Caco-2 (cell line): ENCODE results near the gene WNT2B. TPM values are rescaled to one million over a fixed set of nuclear protein-coding genes. Genes with fewer than 3 reads are reported as not detected.

ENCODE experiments used
- BruUV-seq: library from RNA; stranded (reverse); fragments of 400-500 nt; replicated peaks from 2 replicates; lab custom pipeline; 2021; lab: Mats Ljungman, UMichigan
- CTCF ChIA-PET: fragments of 300-600 bp; sonication (Branson Sonifier 250); formaldehyde crosslinking; loops from one replicate; lab custom pipeline; 2022; ENCODE audit warnings: antibody characterized with exemption; lab: Charles Lee
- POLR2A ChIA-PET: fragments of 300-600 bp; sonication (Branson Sonifier 250); formaldehyde crosslinking; loops from one replicate; lab custom pipeline; 2022; ENCODE audit warnings: antibody characterized with exemption; lab: Charles Lee
- DNase-seq, 2 experiments: peaks; one replicate each; pipeline versions ENCODE4 v3.0.0 to v3.0.0-alpha.2; 2020 to 2022
- H3K27me3 ChIP-seq: replicated peaks from 2 replicates; pipeline ENCODE4 v1.6.0; 2011; ENCODE audit warnings: low read length; ENCODE audit not compliant: control insufficient read depth, insufficient read depth
- H3K36me3 ChIP-seq: 2 replicates; pipeline ENCODE4 v1.5.1; 2011; ENCODE audit warnings: low read length; ENCODE audit not compliant: control insufficient read depth, insufficient read depth
- H3K4me1 ChIP-seq: fragments of 250-450 bp; sonication (Bioruptor Pico); 2 replicates; pipeline ENCODE4 v1.5.1; 2020; ENCODE audit warnings: mild to moderate bottlenecking
- H3K4me3 ChIP-seq: 2 replicates; pipeline ENCODE4 v1.5.1; 2011; ENCODE audit warnings: low read depth, mild to moderate bottlenecking, control low read depth, low read length
- H3K9me3 ChIP-seq: fragments of 250-450 bp; sonication (Bioruptor Pico); 2 replicates; pipeline ENCODE4 v1.5.1; 2020; ENCODE audit warnings: mild to moderate bottlenecking, moderate library complexity
- H3K27ac Mint-ChIP-seq: one replicate; pipeline ENCODE4 v1.8.0; 2022; ENCODE audit warnings: mixed read lengths; ENCODE audit not compliant: unreplicated experiment
- H3K27me3 Mint-ChIP-seq: one replicate; pipeline ENCODE4 v1.8.0; 2022; ENCODE audit warnings: mixed read lengths; ENCODE audit not compliant: insufficient read depth, unreplicated experiment
- H3K36me3 Mint-ChIP-seq: one replicate; pipeline ENCODE4 v1.8.0; 2022; ENCODE audit warnings: mild to moderate bottlenecking, mixed read lengths; ENCODE audit not compliant: insufficient read depth, unreplicated experiment
- H3K4me1 Mint-ChIP-seq: one replicate; pipeline ENCODE4 v1.8.0; 2022; ENCODE audit warnings: low read depth, mixed read lengths; ENCODE audit not compliant: unreplicated experiment
- H3K4me3 Mint-ChIP-seq: one replicate; pipeline ENCODE4 v1.8.0; 2022; ENCODE audit warnings: mild to moderate bottlenecking, moderate library complexity, mixed read lengths; ENCODE audit not compliant: unreplicated experiment
- H3K9me3 Mint-ChIP-seq: one replicate; pipeline ENCODE4 v1.8.0; 2022; ENCODE audit warnings: mixed read lengths; ENCODE audit not compliant: unreplicated experiment
- CTCF ChIP-seq, 2 experiments: fragments of 200-600 bp in 1 of 2; IDR thresholded peaks; 1 replicate in 1 of 2; 2 replicates in 1 of 2; pipeline versions ENCODE4 v1.5.1 to v1.8.0; 2011 to 2022; ENCODE audit warnings: antibody characterized with exemption in 1 of 2, control low read depth in 1 of 2, inconsistent platforms in 1 of 2, low read depth in 1 of 2, low read length in 1 of 2, mild to moderate bottlenecking in 1 of 2, moderate library complexity in 1 of 2; ENCODE audit not compliant: insufficient read depth in 1 of 2, severe bottlenecking in 1 of 2, unreplicated experiment in 1 of 2
- intact Hi-C: fragments of 100-400 bp; cut with micrococcal nuclease; formaldehyde crosslinking; loops from one replicate; pipeline ENCODE4 v1.10.0; 2022; ENCODE audit not compliant: unreplicated experiment
- total RNA-seq: library from RNA; stranded (reverse); gene quantifications from 2 replicates; pipeline ENCODE4 v1.2.3, GENCODE V29; 2022

WNT2B gene
- total RNA-seq, 1 experiment from 2014 or later = 0.70 TPM

- DNase-seq = no peak
- no peaks in the 10 kb centered on the region for H3K9me3 ChIP-seq
- H3K4me3 ChIP-seq = no peak overlapping the region
- Mint-ChIP-seq H3K9me3 (no peaks in the 10 kb centered on the region), H3K36me3 (no peaks in the 10 kb centered on the region), H3K4me3 (no peak overlapping the region), H3K27me3 (no peaks in the 10 kb centered on the region), H3K4me1 (no peaks in the 10 kb centered on the region), H3K27ac (no peak overlapping the region)
- ChIA-PET POLR2A (no interaction called here), CTCF (no interaction called here)
- H3K4me1 ChIP-seq = peaks cover 4% of the 10 kb centered on the region; the same call in 1 of the 2 replicates
- no peak for TF ChIP-seq CTCF (IDR thresholded peaks at IDR 0.05; ENCODE audit: insufficient read depth in 1 of 2, low read depth in 1 of 2, low read length in 1 of 2, severe bottlenecking in 1 of 2, unreplicated experiment in 1 of 2)
- no peaks in the 10 kb centered on the region for H3K27me3 ChIP-seq
- H3K36me3 ChIP-seq = no peaks in the 10 kb centered on the region
- BruUV-seq = no TSS peak
- intact Hi-C loops = no loop called here
These were observed 36.0 kb downstream of the WNT2B start for GRCh38 chr1:112544751-112545150.

- intact Hi-C loops = no loop called here
- BruUV-seq = no TSS peak
- no peak overlapping the region for H3K4me3 ChIP-seq
- Mint-ChIP-seq H3K9me3 (no peaks in the 10 kb centered on the region), H3K36me3 (no peaks in the 10 kb centered on the region), H3K4me3 (no peak overlapping the region), H3K27me3 (no peaks in the 10 kb centered on the region), H3K4me1 (no peaks in the 10 kb centered on the region), H3K27ac (no peak overlapping the region)
- CTCF ChIA-PET = no interaction called here
- POLR2A ChIA-PET = no interaction called here
- no peak for DNase-seq
- no peaks in the 10 kb centered on the region for H3K27me3 ChIP-seq
- no peak for TF ChIP-seq CTCF (IDR thresholded peaks at IDR 0.05; ENCODE audit: insufficient read depth in 1 of 2, low read depth in 1 of 2, low read length in 1 of 2, severe bottlenecking in 1 of 2, unreplicated experiment in 1 of 2)
- H3K9me3 ChIP-seq = no peaks in the 10 kb centered on the region
- peaks cover 4% of the 10 kb centered on the region; the same call in 1 of the 2 replicates for H3K4me1 ChIP-seq
- no peaks in the 10 kb centered on the region for H3K36me3 ChIP-seq
These were observed 37.3 kb downstream of the WNT2B start for GRCh38 chr1:112546076-112546475.

- no peak for TF ChIP-seq CTCF (IDR thresholded peaks at IDR 0.05; ENCODE audit: insufficient read depth in 1 of 2, low read depth in 1 of 2, low read length in 1 of 2, severe bottlenecking in 1 of 2, unreplicated experiment in 1 of 2)
- CTCF ChIA-PET = no interaction called here
- H3K27me3 ChIP-seq = no peaks in the 10 kb centered on the region
- H3K4me1 Mint-ChIP-seq = no peaks in the 10 kb centered on the region
- no peaks in the 10 kb centered on the region for H3K36me3 Mint-ChIP-seq
- POLR2A ChIA-PET = no interaction called here
- no peak overlapping the region for H3K27ac Mint-ChIP-seq
- H3K27me3 Mint-ChIP-seq = no peaks in the 10 kb centered on the region
- H3K4me1 ChIP-seq = peaks cover 4% of the 10 kb centered on the region; the same call in 1 of the 2 replicates
- H3K4me3 ChIP-seq = no peak overlapping the region
- no peak for DNase-seq
- BruUV-seq = no TSS peak
- no peaks in the 10 kb centered on the region for H3K9me3 ChIP-seq
- intact Hi-C loops = no loop called here
- no peak overlapping the region for H3K4me3 Mint-ChIP-seq
- no peaks in the 10 kb centered on the region for H3K9me3 Mint-ChIP-seq
- H3K36me3 ChIP-seq = no peaks in the 10 kb centered on the region
These were observed 39.8 kb downstream of the WNT2B start for GRCh38 chr1:112548547-112548946.
